Measurements from ENCODE around the gene MYO9B.
"Not testable (repeated sequence)": the region's sequence is repeated elsewhere in the genome, so short reads cannot be mapped to it uniquely, and the experiment has no call there.

The MYO9B gene

DNA sequence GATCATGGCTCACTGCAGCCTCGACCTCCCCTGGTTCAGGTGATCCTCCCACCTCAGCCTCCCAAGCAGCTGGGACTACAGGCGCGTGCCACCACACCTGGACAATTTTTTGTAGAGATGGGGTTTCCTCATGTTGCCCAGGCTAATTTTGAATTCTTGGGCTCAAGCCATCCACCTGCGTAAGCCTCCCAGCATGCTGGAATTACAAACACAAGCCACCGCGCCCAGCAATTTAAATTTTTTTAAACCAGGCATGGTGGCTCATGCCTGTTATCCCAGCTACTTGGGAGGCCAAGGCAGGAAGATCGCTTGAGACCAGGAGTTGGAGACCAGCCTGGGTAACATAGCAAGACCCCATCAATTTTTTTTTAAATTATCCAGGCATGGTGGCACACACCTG lies 79.7 kb downstream of the MYO9B start:
- DNase-seq = no peak

GRCh38 chr19:17156296-17156946 lies 80.8 kb downstream of the MYO9B start:
- DNase-seq = no peak

DNA sequence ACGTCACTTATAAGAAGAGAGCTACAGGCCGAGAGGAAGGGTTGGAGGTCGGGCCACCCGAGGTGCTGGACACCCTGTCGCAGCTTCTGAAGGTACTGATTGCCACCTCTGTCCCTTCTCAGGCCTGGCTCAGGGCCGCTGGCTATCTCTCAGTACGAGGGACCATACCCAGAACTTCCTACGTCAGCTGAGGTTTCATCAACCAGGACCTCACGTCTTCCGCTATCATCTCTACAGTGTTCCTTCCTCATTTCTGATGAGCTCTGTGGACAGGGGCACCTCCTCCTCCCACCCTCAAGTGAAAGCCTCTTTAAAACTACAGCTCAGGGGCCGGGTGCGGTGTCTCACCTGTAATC lies 81.3 kb downstream of the MYO9B start:
- DNase-seq = no peak

DNA sequence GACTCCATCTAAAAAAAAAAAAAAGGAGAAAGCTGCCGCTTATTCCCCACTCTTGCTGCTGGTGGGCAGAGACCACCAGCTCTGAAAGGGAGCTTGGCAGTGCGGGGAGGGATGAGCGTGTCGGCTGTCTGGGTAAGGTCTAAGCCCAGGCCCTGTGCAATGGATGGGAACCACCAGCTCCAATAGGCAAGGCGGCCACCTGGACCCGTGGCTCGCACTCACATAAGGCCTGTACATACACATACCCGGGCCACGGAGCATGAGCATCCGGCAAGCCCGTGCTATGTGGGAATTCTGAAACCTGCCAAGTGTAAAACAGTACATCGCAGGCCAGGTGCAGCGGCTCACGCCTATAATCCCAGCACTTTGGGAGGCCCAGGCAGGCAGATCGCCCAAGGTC lies 83.0 kb downstream of the MYO9B start:
- DNase-seq = no peak

- no peak for DNase-seq
These were observed 84.2 kb downstream of the MYO9B start for GRCh38 chr19:17159466-17160393.

DNA sequence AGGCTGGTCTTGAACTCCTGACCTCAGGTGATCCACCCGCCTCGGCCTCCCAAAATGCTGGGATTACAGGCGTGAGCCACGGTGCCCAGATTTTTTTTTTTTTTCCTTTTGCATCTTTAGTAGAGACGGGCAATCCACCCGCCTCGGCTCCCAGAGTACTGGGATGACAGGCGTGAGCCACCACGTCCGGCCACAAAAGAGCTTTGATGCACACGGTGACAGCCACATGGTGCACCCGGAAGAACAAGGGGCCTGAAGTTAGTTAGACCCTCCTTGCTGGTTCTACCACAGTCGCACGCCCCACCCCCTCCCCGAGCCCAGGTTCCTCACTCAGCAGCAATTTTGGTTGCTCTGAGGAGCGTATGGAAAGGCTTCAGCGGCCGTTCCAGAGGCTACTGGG lies 85.3 kb downstream of the MYO9B start:
- no peak for DNase-seq

DNA sequence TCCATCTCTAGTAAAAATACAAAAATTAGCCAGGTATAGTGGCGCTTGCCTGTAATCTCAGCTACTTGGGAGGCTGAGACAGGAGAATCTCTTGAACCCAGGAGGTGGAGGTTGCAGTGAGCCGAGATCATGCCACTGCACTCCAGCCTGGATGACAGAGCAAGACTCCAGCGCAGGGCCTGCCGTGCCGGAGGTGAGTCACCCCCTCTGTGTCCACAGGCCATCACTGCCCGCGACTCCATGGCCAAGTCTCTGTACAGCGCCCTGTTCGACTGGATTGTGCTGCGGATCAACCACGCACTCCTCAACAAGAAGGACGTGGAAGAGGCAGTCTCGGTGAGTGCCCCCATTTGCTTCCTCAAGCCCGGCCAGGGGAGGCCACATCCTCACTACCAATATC lies 86.6 kb downstream of the MYO9B start:
- DNase-seq = not testable (repeated sequence)

DNA sequence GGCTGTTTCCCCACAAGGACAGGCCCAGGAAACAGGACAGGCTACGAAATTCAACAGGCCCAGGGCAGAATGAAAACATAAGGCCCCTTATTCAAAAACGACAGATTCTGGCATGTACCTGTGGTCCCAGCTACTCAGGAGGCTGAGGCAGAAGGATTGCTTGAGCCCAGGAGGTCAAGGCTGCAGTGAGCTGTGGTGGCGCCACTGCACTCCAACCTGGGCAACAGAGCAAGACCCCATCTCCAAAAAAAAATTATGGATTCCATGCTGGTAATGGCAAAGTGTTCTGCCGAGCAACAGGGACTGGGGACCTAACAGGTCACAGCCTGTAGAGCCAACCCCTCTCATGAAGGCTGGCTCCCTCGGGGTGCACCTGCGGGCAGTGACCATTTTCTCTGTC lies 87.0 kb downstream of the MYO9B start:
- no peak for DNase-seq

DNA sequence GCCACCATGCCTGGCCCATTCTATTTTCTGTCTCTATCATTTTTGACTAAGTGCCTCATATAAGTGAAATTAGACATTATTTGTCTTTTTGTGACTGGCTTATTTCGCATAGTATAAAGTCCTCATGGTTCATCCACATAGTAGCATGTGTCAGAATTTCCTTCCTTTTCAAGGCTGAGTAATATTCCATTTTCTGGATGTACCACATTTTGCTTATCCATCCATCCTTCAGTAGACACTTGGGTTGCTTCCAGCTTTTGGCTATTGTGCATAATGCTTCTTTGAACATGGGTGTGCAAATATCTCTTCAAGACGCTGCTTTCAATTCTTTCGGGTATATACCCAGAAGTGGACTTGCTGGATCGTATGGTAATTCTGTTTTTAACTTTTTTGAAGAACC lies 88.1 kb downstream of the MYO9B start:
- DNase-seq = no peak

DNA sequence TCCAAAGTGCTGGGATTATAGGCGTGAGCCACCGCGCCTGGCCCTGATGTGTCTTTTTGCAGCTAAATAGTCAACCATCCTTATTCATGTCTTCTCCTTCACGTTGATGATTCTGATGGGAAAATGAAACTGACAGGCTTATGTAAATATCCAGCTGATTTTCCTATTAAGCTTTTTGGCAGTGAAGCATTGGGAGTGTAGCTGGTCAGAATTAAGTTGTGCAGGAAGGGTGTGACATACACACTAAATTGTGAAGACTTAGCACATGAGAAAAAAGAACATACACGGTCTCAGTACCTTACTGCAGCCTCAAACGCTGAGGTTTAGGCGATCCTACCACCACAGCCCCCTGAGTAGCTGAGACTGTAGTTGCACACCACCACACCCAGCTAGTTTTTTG lies 89.1 kb downstream of the MYO9B start:
- no peak for DNase-seq

GRCh38 chr19:17165715-17166114 lies 90.1 kb downstream of the MYO9B start:
- DNase-seq = no peak

DNA sequence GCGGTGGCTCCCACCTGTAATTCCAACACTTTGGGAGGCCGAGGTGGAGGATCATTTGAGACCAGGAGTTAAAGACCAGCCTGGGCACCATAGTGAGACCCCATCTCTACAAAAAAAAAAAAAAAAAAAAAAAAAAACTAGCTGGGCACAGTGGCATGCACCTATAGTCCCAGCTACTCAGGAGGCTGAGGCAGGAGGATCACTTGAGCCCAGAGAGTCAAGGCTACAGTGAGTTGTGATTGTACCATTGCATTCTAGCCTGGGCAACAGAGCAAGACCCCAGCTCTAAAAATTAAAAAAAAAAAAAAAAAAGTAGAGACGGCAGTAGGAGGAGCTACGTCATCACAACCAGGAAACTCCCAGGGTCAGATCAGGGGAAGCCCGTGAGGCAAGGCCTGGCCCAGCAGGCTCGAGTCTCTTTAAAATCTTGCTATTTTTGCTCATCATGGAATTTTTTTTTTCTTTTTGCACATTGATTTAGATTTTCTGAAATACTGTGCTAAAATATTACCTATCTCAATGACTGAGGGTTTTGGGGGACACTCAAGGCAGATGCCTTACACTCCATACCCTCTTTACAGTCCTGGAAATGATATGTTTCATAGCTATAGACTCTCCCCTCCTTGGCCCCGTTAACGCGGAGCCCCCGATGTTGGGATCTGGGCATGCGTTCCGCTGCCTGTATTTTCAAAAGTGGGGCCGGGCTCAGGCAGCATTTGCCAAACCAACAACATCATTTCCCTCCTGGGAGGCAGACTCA lies 95.1 kb downstream of the MYO9B start:
- DNase-seq = no peak

DNA sequence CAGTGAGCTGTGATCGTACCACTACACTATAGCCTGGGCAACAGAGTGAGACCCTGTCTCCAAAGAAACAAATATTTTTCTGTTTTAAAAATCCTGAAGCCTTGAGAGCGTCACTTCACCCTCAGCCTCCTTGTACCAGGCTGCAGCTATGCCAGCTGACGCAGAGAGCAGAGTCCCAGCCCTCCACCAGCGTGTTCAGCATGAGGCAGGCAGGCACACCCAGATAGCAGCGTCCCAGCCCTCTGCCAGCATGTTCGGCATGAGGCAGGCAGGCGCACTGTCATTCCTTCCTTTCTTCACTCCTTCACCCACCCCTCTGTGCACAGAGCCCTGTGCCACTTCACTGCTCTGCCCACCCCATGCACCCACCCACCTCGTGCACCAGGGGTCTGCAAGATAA lies 96.3 kb downstream of the MYO9B start:
- DNase-seq = no peak

DNA sequence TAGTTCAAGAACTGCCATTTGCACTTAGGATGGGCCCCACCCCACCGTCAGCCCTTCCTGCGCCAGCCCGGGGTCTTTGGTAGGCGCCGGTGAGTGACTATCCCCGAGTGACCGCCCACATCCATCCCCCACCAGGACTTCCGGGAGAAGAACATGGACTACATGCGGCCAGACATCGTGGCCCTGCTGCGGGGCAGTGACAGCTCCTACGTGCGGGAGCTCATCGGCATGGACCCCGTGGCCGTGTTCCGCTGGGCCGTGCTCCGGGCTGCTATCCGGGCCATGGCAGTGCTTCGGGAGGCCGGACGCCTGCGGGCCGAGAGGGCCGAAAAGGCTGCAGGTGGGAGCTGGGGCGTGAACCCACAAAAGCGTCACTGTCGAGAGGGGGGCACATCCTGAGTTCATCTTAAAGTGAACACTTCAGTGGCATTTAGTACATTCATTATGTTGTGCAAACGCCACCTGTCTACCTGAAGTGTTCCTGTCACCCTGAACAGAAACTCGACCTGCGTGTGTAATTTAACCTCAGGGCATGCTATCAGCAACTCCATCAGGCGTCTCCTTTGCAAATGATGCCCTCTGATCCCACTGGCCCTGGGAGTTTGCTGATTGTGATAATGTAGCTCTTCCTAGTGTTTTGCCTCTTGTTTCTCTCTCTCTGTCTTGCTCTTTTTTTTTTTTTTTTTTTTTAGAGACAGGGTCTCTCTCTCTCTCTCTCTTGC lies 97.2 kb downstream of the MYO9B start:
- DNase-seq = no peak

GRCh38 chr19:17178291-17178690 lies 102.7 kb downstream of the MYO9B start:
- DNase-seq = no peak

DNA sequence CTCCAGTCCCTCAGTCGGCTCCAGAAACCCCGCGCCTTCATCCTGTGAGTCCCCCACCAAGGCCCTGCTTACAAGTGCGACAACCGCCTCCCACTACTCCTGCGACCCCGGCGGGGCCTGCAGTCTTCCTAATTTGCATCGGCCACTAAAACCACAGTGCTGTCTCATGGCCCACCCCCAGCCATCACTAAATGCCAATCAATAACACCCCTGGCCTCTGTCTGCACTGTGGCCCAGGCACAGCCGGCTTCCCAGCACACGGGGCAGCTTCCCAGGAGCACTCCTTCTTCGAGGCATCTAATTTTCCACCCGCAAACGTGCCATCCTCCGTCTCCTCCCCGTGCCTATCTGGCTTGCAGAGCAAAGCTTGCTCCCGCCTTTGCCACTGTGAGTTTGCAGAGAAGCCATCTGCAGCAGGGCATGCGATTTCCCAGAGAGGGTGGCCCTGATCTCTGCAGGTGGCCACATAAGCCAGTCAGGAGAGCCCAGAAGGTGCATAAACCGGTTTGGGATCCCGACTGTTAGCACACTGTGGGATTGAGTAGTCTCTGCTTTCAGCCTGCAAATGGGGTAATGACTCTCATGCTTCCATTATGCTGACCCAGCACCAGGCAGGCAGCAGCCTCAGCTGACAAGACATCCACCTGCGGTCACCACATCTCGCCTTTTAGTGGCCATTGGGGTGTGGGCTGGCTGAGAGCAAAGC lies 105.6 kb downstream of the MYO9B start:
- no peak for DNase-seq

- DNase-seq = no peak
These were observed 107.7 kb downstream of the MYO9B start for GRCh38 chr19:17183271-17183761.

DNA sequence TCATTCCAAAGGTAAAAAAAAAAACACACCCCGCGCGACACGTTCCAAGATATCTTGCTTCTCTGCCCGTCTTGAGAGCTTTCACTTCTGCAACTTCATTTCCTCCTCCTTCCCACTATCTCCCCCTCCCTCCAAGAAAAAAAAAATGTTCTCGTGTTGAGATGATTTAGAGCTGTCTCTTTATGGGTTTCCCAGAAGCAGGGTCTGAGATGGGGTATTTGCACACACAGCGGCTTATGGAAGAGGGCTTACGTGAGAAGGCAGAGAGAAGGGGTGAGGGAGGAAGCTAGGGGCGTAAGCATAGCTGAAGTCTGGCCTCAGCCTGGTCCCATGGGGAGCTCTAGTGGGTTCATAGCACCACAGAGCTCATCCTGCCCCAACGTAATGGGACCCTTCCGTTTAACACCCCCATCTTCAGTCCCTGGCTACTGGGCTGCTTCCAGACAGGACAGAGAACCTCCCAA lies 108.3 kb downstream of the MYO9B start:
- no peak for DNase-seq

DNA sequence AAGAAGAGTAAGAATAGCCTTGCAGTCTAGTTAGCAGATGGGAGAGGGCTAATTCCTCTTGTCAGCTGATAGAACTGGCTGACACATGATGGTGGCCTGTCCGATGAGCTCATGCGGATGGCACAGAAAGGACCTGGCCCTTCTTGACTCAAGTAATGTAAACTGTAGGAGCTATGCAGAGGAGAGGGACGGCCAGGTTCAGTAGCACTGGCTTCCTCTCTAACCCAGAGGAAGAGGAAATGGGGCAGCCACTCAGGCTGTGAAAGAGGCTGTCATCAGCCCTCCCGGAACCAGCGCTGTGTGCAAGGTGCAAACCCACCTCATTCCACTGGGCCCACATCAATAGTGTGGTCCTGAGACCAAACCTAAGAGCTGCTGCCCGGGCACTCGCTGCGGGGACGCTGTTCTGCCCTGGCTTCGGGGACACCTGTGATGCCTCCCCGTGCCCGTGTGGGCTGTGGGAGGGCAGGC lies 108.8 kb downstream of the MYO9B start:
- DNase-seq = no peak

DNA sequence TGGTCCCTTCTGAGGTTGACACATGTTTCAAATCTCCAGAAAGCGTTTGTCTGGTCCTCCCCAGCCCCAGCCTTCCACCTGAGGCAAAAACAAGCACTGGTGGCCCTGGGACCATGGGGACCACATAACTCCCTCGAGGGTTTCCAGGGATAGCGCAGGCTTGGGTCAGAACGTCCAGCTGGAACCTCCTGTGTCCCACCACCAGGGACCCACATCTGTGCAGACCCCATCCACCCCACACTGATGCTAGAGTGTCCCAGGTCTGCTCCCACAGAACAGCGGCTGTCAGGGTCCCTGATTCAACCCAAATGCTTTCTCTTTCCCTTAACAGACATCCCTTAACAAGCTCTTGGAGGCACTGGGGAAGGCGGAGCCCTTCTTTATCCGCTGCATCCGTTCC lies 110.0 kb downstream of the MYO9B start:
- no peak for DNase-seq

DNA sequence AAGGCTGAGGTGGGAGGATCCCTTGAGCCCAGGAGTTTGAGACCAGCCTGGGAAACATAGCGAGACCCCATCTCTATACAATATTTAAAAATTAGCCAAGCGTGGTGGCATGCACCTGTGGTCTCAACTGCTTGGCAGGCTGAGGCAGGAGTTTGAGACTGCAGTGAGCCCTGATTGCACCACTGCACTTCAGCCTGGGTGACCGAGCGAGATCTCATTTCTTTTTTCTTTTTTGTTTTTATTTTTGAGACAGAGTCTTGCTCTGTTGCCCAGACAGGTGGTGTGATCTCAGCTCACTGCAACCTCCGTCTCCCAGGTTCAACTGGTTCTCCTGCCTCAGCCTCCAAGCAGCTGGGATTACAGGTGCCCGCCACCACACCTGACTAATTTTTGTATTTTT lies 116.2 kb downstream of the MYO9B start:
- not testable (repeated sequence) for DNase-seq

DNA sequence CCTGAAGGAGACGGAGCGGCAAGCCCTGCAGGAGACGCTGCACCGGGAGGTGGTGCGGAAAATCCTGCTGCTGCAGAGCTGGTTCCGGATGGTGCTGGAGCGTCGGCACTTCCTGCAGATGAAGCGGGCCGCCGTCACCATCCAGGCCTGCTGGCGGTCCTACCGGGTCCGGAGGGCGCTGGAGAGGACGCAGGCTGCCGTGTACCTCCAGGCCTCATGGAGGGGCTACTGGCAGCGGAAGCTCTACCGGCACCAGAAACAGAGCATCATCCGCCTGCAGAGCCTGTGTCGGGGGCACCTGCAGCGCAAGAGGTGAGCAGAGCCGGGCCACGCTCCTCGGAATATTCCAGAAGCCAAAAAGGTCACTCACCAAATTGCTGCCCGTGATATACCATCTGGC lies 117.2 kb downstream of the MYO9B start:
- DNase-seq = no peak

Data from NCI-H524 treated with DMSO at 0.1 percent for 48 hours (cell line).